Endothelial cell of umbilical vein (primary cell): ENCODE measurements around the gene BSG. TPM values are rescaled to one million over a fixed set of nuclear protein-coding genes. Genes with fewer than 3 reads are reported as not detected.
"Not testable (repeated sequence)": the region's sequence is repeated elsewhere in the genome, so short reads cannot be mapped to it uniquely, and the experiment has no call there.

Experiments used
- BruUV-seq: library from RNA; stranded (reverse); fragments of 400-500 nt; replicated peaks from 2 replicates; lab custom pipeline; 2021; lab: Mats Ljungman, UMichigan
- CTCF ChIA-PET: fragments of 300-600, 350-600 bp; sonication (Branson Sonifier 250); formaldehyde crosslinking; loops from one replicate; lab custom pipeline; 2021; ENCODE audit warnings: antibody characterized with exemption, inconsistent platforms; lab: Charles Lee
- POLR2A ChIA-PET: fragments of 300-600, 350-600 bp; sonication (Branson Sonifier 250); formaldehyde crosslinking; loops from one replicate; lab custom pipeline; 2021; ENCODE audit warnings: antibody characterized with exemption, inconsistent platforms; lab: Charles Lee
- DNase-seq: peaks from one replicate; pipeline ENCODE4 v3.0.0-alpha.2; 2011; ENCODE audit warnings: low read depth, low spot score
- FAIRE-seq: peaks from 2 replicates; lab custom pipeline; 2011; peaks lifted over from hg19 to GRCh38; lab: Jason Lieb, UNC
- H2AFZ ChIP-seq: 2 replicates; pipeline ENCODE4 v1.6.0; 2012; ENCODE audit warnings: low read depth, low read length, control low read depth, inconsistent platforms
- H3K27ac ChIP-seq: 2 replicates; pipeline ENCODE4 v1.5.1; 2011; ENCODE audit warnings: low read depth, mild to moderate bottlenecking, control low read depth, low read length, moderate library complexity; ENCODE audit not compliant: insufficient read depth
- H3K27me3 ChIP-seq, 2 experiments: 2 replicates each; pipeline versions ENCODE4 v1.6.0 to v1.6.1; 2011; ENCODE audit warnings: low read length in 2 of 2, mixed read lengths in 1 of 2; ENCODE audit not compliant: control insufficient read depth in 2 of 2, insufficient read depth in 2 of 2
- H3K36me3 ChIP-seq, 2 experiments: 2 replicates in 1 of 2; 3 replicates in 1 of 2; pipeline ENCODE4 v1.5.1; 2011; ENCODE audit warnings: low read length in 2 of 2, mild to moderate bottlenecking in 1 of 2, moderate library complexity in 1 of 2; ENCODE audit not compliant: control insufficient read depth in 2 of 2, insufficient read depth in 2 of 2; ENCODE audit errors: extremely low read depth in 1 of 2
- H3K4me1 ChIP-seq: 3 replicates; pipeline ENCODE4 v1.5.1; 2011; ENCODE audit warnings: mild to moderate bottlenecking, low read length; ENCODE audit not compliant: control insufficient read depth, insufficient read depth; ENCODE audit errors: extremely low read depth
- H3K4me2 ChIP-seq: 2 replicates; pipeline ENCODE4 v1.6.1; 2011; ENCODE audit warnings: low read length, control low read depth, mixed read lengths; ENCODE audit not compliant: insufficient read depth
- H3K4me3 ChIP-seq, 3 experiments: fragments of 200-600 bp in 1 of 3; sonication (generic), shearing (Covaris generic) in 1 of 3; replicated peaks in 1 of 3; 2 replicates each; pipeline ENCODE4 v1.5.1; 2011 to 2016; ENCODE audit warnings: control low read depth in 3 of 3, low read length in 3 of 3, mild to moderate bottlenecking in 2 of 3, inconsistent platforms in 1 of 3, low read depth in 1 of 3, moderate library complexity in 1 of 3; ENCODE audit not compliant: insufficient read depth in 1 of 3
- H3K79me2 ChIP-seq: 2 replicates; pipeline ENCODE4 v1.6.0; 2012; ENCODE audit warnings: low read length, inconsistent platforms; ENCODE audit not compliant: control insufficient read depth, insufficient read depth
- H3K9ac ChIP-seq: replicated peaks from 2 replicates; pipeline ENCODE3; 2011; ENCODE audit warnings: low read length, control low read depth; ENCODE audit not compliant: insufficient read depth; ENCODE audit errors: extremely low read depth
- H3K9me1 ChIP-seq: replicated peaks from 3 replicates; pipeline ENCODE4 v1.6.0; 2011; ENCODE audit warnings: mild to moderate bottlenecking, low read length; ENCODE audit not compliant: control insufficient read depth, insufficient read depth; ENCODE audit errors: extremely low read depth
- H3K9me3 ChIP-seq: replicated peaks from 2 replicates; pipeline ENCODE4 v1.5.1; 2012; ENCODE audit warnings: low read length, inconsistent platforms; ENCODE audit not compliant: control insufficient read depth, insufficient read depth
- H4K20me1 ChIP-seq: replicated peaks from 2 replicates; pipeline ENCODE3; 2011; ENCODE audit warnings: mild to moderate bottlenecking, low read length; ENCODE audit not compliant: control insufficient read depth, insufficient read depth; ENCODE audit errors: extremely low read depth
- POLR2A ChIP-seq: IDR thresholded peaks from 2 replicates; pipeline ENCODE4 v1.6.1; 2012; ENCODE audit warnings: low read depth, mild to moderate bottlenecking, control low read depth, low read length
- dilution Hi-C: fragments of 300-500 bp; cut with MboI; formaldehyde crosslinking; loops from one replicate; pipeline ENCODE4 v1.15.0; 2019; ENCODE audit warnings: low sequenced_read_pairs; ENCODE audit not compliant: extremely low pct_ligation_motif_present
- intact Hi-C: fragments of 100-400 bp; cut with micrococcal nuclease; formaldehyde crosslinking; loops from one replicate; pipeline ENCODE4 v1.10.0; 2022
- polyA plus RNA-seq, 4 experiments: library from polyadenylated mRNA; depleted of rRNA in 3 of 4; stranded (reverse) in 3 of 4; unstranded in 1 of 4; fragments of >200 nt; gene quantifications; 2 replicates each; pipeline versions ENCODE4 v1.2.1 to v1.2.3, GENCODE V29; 2011 to 2012; ENCODE audit warnings: missing spikeins in 1 of 4
- total RNA-seq: library from RNA; stranded (reverse); gene quantifications from 2 replicates; pipeline ENCODE4 v1.2.3, GENCODE V29; 2021

Gene BSG
- total and polyA plus RNA-seq, 2 donors (not counting 3 experiments of a cell fraction or from before 2014, with no cell fraction given), result 485 to 661 TPM

GRCh38 chr19:603779-604178 is 31.4 kb downstream of the BSG start:
- H3K36me3 ChIP-seq, FAIRE-seq, CTCF ChIA-PET, dilution Hi-C loops, H3K9ac ChIP-seq, H3K4me1 ChIP-seq, intact Hi-C loops, H4K20me1 ChIP-seq, H3K79me2 ChIP-seq, H3K9me3 ChIP-seq, H3K4me2 ChIP-seq, H2AFZ ChIP-seq, POLR2A ChIA-PET, H3K4me3 ChIP-seq, BruUV-seq, H3K27me3 ChIP-seq, H3K9me1 ChIP-seq, DNase-seq, H3K27ac ChIP-seq: not testable (repeated sequence)

GRCh38 chr19:604355-604754 is 32.0 kb downstream of the BSG start:
- TF ChIP-seq POLR2A, result no peak
- Histone ChIP-seq H3K4me2 (no peak overlapping the region), H3K9me3 (no peaks in the 10 kb centered on the region), H3K79me2 (no peaks in the 10 kb centered on the region), H2AFZ (no peak overlapping the region), H4K20me1 (no peaks in the 10 kb centered on the region), H3K36me3 (no peaks in the 10 kb centered on the region), H3K27me3 (no peaks in the 10 kb centered on the region), H3K9ac (no peak overlapping the region), H3K27ac (no peak overlapping the region), H3K9me1 (no peaks in the 10 kb centered on the region), H3K4me1 (peaks cover 3% of the 10 kb centered on the region), H3K4me3 (no peak overlapping the region)
- no TSS peak for BruUV-seq
- dilution Hi-C loops (no loop called here), intact Hi-C loops (no loop called here)
- ChIA-PET CTCF (interaction anchor here (0.6 kb wide), 1 partner anchor 22 kb away, joined by 4 read pairs; no protein-coding TSS in a partner anchor), POLR2A (no interaction called here)
- FAIRE-seq (no peak), DNase-seq (no peak)

- CTCF ChIA-PET, result interaction anchor here (0.6 to 1.2 kb wide), 2 partner anchors 23 to 28 kb away, joined by 4 read pairs; partner anchors contain the start of gene POLRMT
- H3K4me1 ChIP-seq, H3K9me3 ChIP-seq, H3K4me3 ChIP-seq, H2AFZ ChIP-seq, FAIRE-seq, dilution Hi-C loops, BruUV-seq, H4K20me1 ChIP-seq, H3K4me2 ChIP-seq, DNase-seq, H3K79me2 ChIP-seq, H3K27ac ChIP-seq, H3K36me3 ChIP-seq, H3K9me1 ChIP-seq, intact Hi-C loops, H3K9ac ChIP-seq, H3K27me3 ChIP-seq, POLR2A ChIA-PET: not testable (repeated sequence)
Measured at GRCh38 chr19:605061-605971, 32.9 kb downstream of the BSG start.
